ENCODE measurements around the gene AURKA. TPM values are rescaled to one million over a fixed set of nuclear protein-coding genes. Genes with fewer than 3 reads are reported as not detected.
"Not testable (repeated sequence)": the region's sequence is repeated elsewhere in the genome, so short reads cannot be mapped to it uniquely, and the experiment has no call there.

AURKA gene
- total RNA-seq, 1 donor from 2014 or later, result 4.6 TPM

DNA sequence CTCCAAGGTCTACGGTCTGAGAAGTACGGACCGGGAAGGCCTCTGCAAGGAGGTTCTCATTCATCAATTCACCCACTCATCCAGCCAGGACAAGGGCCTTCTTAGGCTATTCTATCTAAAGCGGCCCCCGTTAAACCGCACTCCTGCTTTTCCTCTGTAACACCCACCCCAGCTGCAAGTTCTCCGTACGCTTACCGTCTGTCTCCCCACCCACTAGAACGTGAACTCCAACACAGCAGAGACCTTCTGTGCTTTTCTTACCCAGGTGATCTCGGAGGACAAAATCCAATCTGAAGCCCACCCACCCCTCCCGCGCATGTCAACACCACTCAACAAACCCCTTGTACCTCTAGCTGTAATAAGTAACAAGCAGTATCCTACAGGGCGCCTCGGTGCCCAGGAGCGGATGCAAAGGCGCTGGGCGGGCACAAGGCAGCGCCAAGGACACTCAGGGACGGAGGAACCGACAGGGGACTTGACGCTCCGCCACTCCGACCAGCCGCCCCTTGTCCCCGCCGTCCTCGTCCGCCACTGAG, 351 bp downstream of the AURKA start:
- DNase-seq (ENCODE audit: low spot score), result no peak

DNA sequence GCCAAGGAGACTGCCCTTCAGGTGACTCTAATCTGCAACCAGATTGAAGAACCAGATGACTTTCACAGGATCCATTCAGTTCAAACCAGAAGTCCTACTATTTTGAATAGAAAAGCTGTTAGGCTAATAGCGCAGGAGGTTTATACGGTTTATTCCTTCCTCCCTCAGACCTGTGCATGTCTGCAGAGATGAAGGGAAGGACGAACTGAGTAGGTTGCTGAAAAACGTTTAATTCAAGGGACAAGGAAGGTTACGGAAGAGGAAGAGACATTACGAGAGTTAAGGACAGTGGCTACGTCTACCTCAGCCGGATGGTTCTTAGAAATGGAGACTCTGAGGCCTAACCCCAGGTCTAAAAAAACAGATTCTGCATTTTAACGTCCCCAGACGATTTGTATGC, 978 bp downstream of the AURKA start:
- DNase-seq (ENCODE audit: low spot score), result no peak

DNA sequence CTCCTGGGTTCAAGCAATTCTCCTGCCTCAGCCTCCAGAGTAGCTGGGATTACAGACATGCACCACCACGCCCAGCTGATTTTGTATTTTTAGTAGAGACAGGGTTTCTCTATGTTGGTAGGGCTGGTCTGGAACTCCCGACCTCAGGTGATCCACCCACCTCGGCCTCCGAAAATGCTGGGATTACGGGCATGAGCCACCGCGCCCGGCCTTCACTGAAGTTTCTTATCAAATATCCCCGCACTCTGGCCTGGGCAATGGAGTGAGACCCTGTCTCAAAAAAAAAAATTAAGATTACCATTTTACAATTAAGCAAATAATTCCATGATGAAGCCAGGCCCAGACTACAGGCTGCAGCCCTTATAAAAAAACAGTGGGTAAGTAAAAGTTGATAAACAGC, 1.6 kb downstream of the AURKA start:
- DNase-seq (ENCODE audit: low spot score), result not testable (repeated sequence)

DNA sequence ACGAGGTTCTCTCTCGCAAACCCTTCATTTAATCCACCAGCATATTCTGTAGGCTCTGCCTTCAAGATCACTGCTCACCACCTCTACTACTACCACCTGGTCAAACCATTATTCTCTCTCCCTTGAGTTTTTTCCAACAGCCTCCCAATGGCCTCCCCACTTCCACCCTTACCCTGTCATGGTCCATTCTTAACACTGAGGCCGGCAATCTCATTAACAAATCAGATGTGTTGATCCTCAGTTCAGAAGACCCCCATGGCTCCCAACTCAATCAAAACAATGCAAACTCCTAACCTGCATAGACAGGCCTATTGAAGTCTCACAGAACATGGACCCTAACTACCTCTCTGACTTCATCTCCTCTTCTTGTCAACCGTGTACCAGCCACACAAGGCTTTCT, 2.2 kb downstream of the AURKA start:
- no peak for DNase-seq (ENCODE audit: low spot score)

DNA sequence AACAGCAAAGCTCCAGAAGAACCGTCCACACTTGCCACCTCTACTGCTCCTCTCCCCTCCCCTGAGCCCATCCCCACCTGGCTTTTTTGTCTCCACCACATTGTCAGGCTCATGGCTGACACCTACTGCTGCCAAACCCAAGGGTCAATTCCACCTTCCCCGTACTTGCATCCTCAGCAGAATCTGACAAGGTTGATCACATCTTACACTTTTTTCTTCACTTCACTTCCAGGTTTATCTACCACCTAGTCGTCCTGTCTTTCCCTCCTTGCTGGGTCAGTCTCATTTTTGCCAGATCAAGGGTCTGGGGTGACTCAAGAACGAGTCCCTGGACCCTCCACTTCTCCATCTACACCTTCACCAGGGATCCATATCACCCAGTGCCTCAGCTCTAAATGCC, 3.1 kb downstream of the AURKA start:
- no peak for DNase-seq (ENCODE audit: low spot score)

DNA sequence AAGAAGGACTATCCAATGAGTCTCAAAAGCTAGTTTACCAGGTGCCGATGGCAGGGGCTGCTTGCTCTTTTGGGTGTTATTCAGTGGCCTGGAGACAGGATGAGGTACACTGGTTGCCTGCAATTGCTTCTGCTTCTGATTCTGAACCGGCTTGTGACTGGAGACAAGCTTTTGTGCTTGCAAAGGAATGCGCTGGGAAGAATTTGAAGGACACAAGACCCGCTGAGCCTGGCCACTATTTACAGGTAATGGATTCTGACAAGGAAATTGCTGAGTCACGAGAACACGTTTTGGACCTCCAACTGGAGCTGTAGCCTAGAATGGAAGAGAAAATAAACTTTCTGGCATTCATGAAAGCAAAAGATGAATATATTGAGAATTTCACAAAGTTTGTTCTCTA, 5.8 kb downstream of the AURKA start:
- no peak for DNase-seq (ENCODE audit: low spot score)

DNA sequence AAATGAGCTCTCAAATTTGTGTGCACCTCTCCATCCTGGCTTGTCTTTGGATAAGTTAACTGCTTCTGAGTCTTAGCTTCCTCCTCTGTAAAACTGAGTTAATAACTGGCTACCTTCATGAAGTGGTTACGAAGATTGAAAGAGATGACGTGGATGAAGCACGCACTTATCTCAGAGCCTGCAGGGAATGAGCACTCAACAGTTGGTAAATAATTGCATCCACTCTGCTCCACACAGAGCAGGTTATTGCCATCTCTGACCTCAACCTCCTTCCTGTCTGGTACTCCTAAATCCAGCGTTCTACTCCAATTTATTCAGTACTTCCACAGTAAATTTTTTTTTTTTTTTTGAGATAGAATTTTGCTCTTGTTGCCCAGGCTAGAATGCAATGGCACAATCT, 6.9 kb downstream of the AURKA start:
- no peak for DNase-seq (ENCODE audit: low spot score)

DNA sequence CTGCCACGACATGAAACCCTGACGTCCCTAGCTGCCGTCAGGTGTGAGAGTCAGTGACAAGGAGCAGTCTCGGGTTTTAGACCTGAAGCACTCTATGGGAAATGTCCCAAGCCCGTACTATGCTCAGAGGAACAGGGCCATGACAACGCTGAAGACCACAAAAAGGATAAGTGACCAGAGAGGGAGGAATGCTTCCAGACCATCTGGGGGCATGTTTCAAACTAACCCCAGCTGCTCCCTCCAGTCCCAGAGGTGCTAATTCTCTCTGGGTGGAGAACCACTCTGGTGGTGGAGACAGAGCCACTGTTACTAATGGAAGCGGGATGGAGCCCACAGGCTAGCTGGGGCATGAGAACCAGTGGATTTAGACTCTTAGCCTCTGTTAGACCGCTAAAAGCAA, 8.7 kb downstream of the AURKA start:
- DNase-seq (ENCODE audit: low spot score), result no peak

DNA sequence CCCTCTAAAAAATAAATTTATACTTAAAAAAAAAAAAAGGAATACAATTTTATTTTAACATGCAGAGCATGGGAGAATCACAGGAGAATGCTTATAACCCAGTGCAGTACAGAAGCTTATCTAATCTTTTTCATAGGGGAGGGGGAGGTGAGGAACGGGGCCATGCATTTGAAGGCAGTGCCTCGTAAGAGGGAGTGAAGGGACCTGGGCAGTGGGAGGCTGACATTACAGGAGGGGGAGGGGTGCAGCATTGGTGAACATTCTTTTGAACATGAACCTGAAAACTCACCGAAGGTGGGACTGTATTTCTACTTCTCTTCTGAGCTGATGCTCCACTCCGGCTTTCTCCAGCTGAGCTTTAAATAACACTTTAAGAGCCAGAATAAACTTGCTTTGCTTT, 9.3 kb downstream of the AURKA start:
- no peak for DNase-seq (ENCODE audit: low spot score)

DNA sequence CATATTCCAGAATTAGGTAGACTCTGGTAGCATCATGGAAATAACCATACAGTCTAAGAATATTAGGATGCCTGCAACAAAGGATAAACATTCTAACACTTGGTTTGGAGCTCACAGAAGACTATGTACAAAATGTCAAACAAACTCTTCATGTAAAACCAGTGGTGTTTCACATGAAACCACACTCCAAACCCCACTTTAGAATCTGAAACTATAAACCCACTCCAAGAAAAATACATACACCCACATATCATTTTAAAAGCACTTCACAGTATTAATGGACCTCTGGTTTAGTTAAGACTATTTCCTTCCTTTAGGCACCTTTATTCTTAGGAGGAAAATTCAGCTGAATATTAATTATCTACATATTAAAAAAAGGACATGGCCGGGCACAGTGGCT, 10.5 kb downstream of the AURKA start:
- DNase-seq (ENCODE audit: low spot score), result no peak

DNA sequence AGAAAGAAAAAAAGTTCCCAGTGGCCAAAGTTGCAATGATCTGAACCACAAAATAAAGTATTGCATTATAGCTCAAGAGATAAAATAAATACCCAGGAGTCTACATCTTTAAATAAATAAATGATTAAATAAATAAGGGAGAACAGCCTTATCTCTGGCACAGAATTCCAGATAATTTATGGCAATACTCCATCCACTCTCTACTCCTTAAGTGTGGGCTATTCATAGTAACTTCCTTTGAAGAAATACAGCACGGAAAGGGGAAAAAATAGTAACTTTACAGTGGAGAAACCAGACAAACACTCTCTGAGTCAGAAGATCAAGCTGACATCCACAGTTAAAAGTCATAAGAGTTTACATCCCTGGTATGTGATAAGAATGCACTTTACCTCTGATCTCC, 11.6 kb downstream of the AURKA start:
- no peak for DNase-seq (ENCODE audit: low spot score)

DNA sequence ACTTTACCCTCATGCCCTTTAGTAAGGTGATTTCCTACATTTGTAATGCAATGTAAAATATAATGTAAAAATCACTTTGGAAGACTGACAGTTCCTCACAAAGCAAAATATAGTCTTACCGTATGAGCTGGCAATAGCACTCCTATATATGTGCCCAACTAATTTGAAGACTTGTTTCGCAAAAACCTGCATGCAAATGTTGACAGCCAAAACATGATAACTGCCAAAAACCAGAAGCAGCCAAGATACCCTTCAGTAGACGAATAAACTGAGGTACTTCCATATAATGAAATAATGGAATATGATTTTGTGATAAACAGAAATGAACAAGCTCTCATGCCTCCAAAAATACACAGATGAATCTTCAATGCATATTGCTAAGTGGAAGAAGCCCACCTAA, 13.6 kb downstream of the AURKA start:
- no peak for DNase-seq (ENCODE audit: low spot score)

DNA sequence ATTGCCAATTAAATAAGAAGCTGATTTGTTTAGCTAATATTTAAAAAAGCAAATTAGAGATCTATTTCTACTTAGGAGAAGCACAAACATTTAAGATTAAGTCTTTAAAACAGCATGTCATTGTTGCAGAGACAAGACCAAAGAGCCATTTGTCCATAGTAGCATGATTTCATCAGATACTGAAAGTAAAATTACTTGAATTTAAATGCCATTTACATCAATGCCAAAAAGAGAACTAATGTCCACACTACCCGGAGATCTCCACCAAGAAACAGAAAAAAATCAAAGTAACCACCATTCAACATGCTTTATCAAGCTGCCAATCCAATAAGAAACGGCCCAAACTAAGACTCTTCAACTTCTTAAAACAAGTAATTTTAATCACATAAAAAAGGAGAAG, 15.7 kb downstream of the AURKA start:
- no peak for DNase-seq (ENCODE audit: low spot score)

DNA sequence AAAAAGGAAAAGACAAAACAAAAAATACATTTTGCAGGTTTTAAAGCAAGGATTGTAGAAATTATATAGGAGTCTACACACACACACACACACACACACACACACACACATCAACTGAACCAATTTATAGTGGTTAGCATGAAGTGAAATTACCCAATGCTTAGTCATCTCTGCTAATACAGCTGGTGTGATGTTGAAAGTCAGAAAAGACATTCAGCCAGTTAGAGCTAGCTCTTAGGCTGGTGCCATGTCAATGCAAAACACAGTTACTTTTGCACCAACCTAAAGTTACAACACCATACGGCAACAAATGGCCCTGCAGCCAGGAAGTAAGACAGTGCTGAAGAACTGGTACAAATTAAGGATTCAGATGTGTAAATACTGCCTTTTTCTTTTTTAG, 18.1 kb downstream of the AURKA start:
- DNase-seq (ENCODE audit: low spot score), result no peak

DNA sequence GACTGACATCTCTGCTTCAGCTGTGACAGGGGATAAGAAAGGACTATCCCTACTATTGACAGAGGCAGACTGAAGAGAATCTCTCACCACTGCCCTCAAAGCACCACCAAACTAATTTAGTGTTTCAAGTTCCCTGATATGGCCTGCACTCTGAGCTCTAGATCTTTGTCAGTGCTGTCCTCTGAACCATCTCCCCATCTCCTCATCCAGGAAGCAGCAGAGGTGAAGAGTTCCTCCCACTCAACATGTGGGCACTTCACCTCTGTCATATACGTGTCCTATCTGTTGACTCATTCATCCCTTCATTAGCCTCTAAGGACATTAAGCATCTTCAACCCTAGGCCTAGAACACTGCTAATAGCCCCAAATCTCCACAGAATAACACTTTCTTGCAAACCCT, 19.2 kb downstream of the AURKA start:
- DNase-seq (ENCODE audit: low spot score), result no peak

DNA sequence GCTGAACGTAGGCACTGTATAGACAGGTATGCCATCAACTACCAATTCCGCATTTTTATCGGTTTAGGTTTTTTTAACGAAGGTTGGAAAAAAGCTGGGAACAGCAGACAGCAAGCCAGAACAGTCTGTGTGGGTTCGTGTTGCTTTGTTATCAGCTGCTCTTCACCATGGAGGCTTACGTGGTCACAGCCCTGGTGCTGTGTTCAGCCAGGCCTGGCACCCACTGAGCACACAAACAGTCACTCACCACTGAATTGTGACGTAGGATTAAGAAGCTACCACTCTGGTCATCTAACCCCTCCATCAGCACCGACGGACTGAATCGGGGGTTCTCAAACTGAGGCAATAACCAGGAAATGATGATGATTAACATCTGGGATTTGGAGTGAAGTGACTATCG, 20.0 kb downstream of the AURKA start:
- DNase-seq (ENCODE audit: low spot score), result no peak

DNA sequence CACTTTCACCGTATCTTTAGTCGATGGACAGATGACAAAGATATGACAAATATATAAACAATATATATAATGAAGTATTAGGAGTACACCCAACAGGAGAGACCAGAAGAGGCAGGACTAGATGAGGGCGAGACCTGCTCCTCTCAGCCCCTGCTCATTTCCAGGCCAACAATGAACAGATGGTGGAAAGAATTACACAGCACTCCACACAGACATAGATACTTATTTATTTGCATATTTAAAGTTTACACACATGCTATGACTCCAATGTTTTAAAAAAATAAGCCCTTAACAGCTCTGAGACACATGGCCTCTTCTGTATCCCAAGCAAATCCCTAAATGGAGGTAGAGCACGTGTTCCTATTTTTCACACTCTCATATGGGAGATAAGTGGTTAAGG, 22.8 kb downstream of the AURKA start:
- no peak for DNase-seq (ENCODE audit: low spot score)

DNA sequence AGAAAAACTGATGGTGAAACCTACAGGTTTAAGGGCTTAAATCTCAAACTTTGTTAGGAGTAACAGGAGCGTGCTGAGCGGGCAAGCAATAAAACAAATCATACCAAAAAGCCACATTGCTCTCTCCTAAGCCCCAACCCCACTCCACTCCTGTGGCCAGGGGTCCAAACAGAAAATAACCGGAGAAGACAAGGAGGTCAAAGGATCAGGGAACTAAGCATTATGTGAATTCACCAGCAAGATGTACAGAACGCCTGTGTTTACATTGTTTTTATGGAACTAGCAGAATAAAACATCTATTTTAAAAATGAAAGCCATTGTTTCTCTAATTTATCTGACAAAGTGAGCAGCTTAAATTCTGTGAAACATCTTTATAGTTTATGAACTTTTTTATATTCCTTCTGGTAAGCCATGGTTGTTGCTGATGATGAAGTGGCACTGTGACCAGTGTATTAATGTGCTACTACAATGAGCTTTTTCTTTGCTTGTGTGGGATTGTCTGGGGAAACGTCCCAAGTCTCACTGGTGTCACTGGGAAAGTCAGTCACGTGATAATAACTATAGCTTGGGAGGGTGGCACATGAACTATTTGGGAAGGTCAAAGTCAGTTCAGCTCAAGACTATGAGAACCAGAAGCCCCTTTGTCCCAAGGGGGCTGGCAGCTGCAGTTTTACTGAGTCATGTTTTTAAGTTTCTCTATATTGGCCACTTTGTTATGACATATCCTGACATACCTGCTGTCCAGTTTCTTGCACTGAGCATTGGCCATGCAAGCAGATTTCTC, 23.5 kb downstream of the AURKA start:
- DNase-seq (ENCODE audit: low spot score), result no peak

DNA sequence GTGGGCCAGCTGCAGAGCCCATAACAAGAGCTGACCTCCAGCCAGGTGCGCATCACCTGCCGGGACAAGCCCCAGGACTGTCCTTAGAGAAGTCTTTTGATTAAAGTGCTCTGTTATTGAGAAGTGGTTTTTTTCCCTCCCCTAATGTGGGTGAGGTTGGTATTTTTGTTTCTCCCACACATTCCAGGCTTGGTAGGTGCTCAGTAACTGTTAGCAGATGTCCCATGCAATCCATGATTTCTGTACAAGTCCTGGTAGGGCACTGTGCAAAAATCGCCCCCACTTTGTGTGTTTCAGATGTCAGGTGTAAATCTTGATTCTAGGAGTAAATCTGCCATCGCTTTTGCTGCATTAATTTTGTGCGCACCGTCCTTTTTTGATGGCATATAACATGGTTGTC, 28.5 kb downstream of the AURKA start:
- DNase-seq (ENCODE audit: low spot score), result no peak

DNA sequence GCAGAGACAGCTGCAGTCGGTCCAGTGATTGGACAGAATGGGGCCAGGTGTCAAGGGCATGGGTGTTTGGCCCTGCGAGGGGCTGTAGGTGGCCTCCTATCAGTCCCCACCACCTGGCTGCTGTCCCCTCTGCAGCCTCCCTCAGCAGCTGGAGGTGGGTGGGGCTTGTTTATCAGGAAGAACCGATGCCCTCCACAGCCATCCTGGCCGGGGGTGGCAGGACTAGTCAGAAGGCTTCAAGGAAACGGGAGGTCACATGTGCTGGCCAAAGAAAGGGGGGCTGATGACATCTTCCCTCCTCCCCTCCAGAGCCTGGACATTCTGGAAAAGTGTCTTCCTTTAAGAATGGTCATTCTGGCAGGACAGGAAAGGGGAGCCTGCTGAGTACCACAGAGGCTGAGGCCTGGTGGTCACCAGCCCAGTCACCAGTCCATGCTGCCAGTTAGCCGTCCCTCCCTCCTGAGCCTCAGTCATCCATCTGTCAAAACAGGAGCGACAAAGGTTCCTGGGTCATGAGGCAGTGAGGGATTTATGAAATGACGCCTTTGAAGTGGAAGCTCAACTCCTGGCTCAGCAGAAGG, 29.1 kb downstream of the AURKA start:
- no peak for DNase-seq (ENCODE audit: low spot score)

DNA sequence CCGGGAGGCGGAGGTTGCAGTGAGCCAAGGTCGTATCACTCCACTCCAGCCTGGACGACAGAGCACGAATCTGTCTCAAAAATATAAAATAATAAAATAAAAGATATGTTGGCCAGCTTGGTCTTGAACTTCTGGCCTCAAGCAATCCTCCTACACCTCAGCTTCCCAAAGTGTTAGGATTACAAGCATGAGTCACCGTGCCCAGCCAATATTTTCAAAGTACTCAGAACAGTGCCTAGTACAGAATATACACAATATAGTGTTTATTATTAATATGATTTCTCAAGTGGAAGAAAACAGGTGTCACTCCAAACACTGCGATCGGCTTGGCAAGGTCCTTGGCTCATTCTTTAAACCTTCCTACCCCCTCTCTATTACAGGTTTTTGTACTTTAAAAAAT, 30.1 kb downstream of the AURKA start:
- DNase-seq (ENCODE audit: low spot score), result no peak

DNA sequence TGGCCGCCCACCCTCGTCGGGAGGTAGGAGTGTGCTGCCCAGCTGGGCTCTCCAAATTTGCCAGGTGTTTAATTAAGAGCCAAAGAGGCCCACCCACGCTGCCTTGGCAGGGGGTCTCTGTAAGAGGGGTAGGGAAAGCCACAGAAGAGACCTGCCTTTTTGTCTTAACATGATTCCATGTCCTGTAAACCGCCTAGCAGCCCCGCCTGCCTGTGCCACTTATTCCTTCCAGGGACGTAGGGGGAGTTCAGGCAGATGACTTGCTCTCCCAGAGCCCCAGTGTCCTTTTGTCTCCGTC, 31.2 kb downstream of the AURKA start:
- no peak for DNase-seq (ENCODE audit: low spot score)

DNA sequence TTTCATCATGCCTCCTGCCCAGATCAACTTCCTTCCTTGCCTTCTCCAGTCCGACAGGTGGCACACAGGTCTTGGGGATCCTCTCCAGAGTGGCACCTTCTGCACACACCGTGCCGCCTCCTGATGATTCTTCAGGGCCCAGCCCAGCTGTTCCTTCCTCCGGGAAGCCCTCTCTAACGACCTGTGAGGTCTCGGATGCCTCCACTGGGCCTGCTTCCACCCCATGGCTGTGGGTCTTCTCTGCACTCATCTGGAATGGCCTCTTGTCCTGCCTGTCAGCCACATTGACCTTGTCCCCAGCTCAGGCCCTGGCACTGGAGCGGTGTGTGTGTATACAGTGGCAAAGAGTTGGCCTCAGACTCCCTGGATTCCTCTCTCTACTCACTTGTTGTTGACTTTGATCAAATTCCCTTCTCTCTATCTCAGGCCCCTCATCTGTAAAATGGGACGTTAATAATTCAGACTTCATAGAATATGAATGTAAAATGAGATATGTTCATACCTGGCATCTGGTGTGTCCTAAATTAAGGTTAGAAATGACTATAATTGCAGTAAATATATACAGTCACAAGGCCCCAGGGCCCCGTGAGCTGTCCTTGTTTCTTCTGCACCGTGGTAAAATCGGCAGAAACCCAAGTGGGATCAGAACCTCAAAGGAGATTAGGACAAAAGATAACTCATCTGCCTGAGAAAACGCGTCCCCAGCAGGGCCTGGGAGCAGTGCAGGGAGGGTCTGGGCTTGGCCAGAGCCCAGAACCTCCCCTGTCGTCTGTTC, 31.7 kb downstream of the AURKA start:
- no peak for DNase-seq (ENCODE audit: low spot score)
